NB4 (cell line): ENCODE data around the gene INCENP.

ENCODE experiments used
- CTCF ChIP-seq: IDR thresholded peaks from one replicate; pipeline ENCODE4 v1.5.1; 2012; ENCODE audit warnings: low read depth, low read length
- MYC ChIP-seq: IDR thresholded peaks from 2 replicates; pipeline ENCODE4 v1.6.1; 2011; ENCODE audit warnings: low read depth, low read length
- POLR2A ChIP-seq: IDR thresholded peaks from 2 replicates; pipeline ENCODE4 v1.6.1; 2011; ENCODE audit warnings: mild to moderate bottlenecking; ENCODE audit not compliant: insufficient read length; ENCODE audit errors: extremely low read depth

GRCh38 chr11:62147545-62147944 lies 23.7 kb downstream of the INCENP start:
- peak; percentile 5 for TF ChIP-seq CTCF
- no peak for TF ChIP-seq POLR2A
- TF ChIP-seq MYC = no peak
